GM23338 (cell line): ENCODE results near the gene ACSBG1.

Source experiments
- CREB1 ChIP-seq: fragments of 250-450 bp; sonication (Bioruptor Pico); IDR thresholded peaks from 2 replicates; pipeline ENCODE4 v1.5.0; 2020; ENCODE audit warnings: low read depth, mild to moderate bottlenecking, moderate library complexity
- CTCF ChIP-seq, 2 experiments: fragments of 200-600 bp in 1 of 2; sonication (generic) in 1 of 2; conservative IDR thresholded peaks; 2 replicates each; pipeline versions ENCODE4 v1.5.1 to v1.6.1; 2016 to 2017; ENCODE audit warnings: antibody characterized with exemption in 2 of 2, low read depth in 2 of 2, mild to moderate bottlenecking in 2 of 2, moderate library complexity in 1 of 2
- EZH2 ChIP-seq: fragments of 200-600 bp; sonication (generic); IDR thresholded peaks from one replicate; pipeline ENCODE4 v1.8.0; 2017; ENCODE audit warnings: antibody characterized with exemption, mild to moderate bottlenecking, low read depth; ENCODE audit not compliant: unreplicated experiment
- EZH2phosphoT487 ChIP-seq: fragments of 200-600 bp; sonication (generic); IDR thresholded peaks from one replicate; pipeline ENCODE4 v1.8.1; 2018; ENCODE audit warnings: antibody characterized with exemption; ENCODE audit not compliant: unreplicated experiment
- POLR2AphosphoS5 ChIP-seq: IDR thresholded peaks from 2 replicates; pipeline ENCODE4 v1.6.1; 2016; ENCODE audit warnings: antibody characterized with exemption, low read depth
- STAT1 ChIP-seq: IDR thresholded peaks from one replicate; pipeline ENCODE4 v1.6.1; 2016; ENCODE audit warnings: antibody characterized with exemption; ENCODE audit not compliant: unreplicated experiment
- TF ChIP-seq, protein P1 (sequence below): IDR thresholded peaks from one replicate; pipeline ENCODE4 v1.6.1; 2018; ENCODE audit warnings: antibody characterized with exemption; ENCODE audit not compliant: unreplicated experiment

GRCh38 chr15:78120523-78120922, 113.8 kb downstream of the ACSBG1 start:
- TF ChIP-seq CTCF (conservative IDR thresholded peaks at IDR 0.05; ENCODE audit: low read depth in 2 of 2) (no peak), STAT1 (no peak), POLR2AphosphoS5 (no peak), EZH2 (no peak), CREB1 (CRISPR knock-in tag) (no peak), EZH2phosphoT487 (no peak)
- TF ChIP-seq, protein P1, sequence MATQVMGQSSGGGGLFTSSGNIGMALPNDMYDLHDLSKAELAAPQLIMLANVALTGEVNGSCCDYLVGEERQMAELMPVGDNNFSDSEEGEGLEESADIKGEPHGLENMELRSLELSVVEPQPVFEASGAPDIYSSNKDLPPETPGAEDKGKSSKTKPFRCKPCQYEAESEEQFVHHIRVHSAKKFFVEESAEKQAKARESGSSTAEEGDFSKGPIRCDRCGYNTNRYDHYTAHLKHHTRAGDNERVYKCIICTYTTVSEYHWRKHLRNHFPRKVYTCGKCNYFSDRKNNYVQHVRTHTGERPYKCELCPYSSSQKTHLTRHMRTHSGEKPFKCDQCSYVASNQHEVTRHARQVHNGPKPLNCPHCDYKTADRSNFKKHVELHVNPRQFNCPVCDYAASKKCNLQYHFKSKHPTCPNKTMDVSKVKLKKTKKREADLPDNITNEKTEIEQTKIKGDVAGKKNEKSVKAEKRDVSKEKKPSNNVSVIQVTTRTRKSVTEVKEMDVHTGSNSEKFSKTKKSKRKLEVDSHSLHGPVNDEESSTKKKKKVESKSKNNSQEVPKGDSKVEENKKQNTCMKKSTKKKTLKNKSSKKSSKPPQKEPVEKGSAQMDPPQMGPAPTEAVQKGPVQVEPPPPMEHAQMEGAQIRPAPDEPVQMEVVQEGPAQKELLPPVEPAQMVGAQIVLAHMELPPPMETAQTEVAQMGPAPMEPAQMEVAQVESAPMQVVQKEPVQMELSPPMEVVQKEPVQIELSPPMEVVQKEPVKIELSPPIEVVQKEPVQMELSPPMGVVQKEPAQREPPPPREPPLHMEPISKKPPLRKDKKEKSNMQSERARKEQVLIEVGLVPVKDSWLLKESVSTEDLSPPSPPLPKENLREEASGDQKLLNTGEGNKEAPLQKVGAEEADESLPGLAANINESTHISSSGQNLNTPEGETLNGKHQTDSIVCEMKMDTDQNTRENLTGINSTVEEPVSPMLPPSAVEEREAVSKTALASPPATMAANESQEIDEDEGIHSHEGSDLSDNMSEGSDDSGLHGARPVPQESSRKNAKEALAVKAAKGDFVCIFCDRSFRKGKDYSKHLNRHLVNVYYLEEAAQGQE, result no peak
